Retinal pigment epithelial cell (primary cell): Measurements from ENCODE around the gene FAM171A1.

ENCODE experiments used
- DNase-seq: peaks from one replicate; pipeline ENCODE4 v3.0.0-alpha.2; 2010; ENCODE audit warnings: low read depth
- H3K4me3 ChIP-seq: 2 replicates; pipeline ENCODE4 v1.5.1; 2011; ENCODE audit warnings: mild to moderate bottlenecking, low read length, control low read depth, moderate library complexity
- CTCF ChIP-seq: conservative IDR thresholded peaks from 2 replicates; pipeline ENCODE4 v1.5.1; 2011; ENCODE audit warnings: low read depth, low read length, control low read depth, inconsistent platforms

Gene FAM171A1

GRCh38 chr10:15387021-15387420 lies 15.9 kb upstream of the FAM171A1 start:
- no peak for DNase-seq
- TF ChIP-seq CTCF = no peak
- H3K4me3 ChIP-seq = no peak overlapping the region

- DNase-seq = no peak
- no peak overlapping the region for H3K4me3 ChIP-seq
- no peak for TF ChIP-seq CTCF
Observed at GRCh38 chr10:15385552-15386455, 14.7 kb upstream of the FAM171A1 start.

GRCh38 chr10:15381420-15381819 lies 10.3 kb upstream of the FAM171A1 start:
- TF ChIP-seq CTCF = no peak
- H3K4me3 ChIP-seq = no peak overlapping the region
- no peak for DNase-seq

GRCh38 chr10:15379078-15379477 lies 8.0 kb upstream of the FAM171A1 start:
- DNase-seq = no peak
- no peak for TF ChIP-seq CTCF
- H3K4me3 ChIP-seq = no peak overlapping the region

GRCh38 chr10:15378569-15378968 lies 7.5 kb upstream of the FAM171A1 start:
- H3K4me3 ChIP-seq = no peak overlapping the region
- DNase-seq = no peak
- TF ChIP-seq CTCF = peak; percentile 29

- no peak for DNase-seq
- no peak overlapping the region for H3K4me3 ChIP-seq
- no peak for TF ChIP-seq CTCF
Observed at GRCh38 chr10:15374566-15374965, 3.5 kb upstream of the FAM171A1 start.

GRCh38 chr10:15374156-15374555 lies 3.1 kb upstream of the FAM171A1 start:
- TF ChIP-seq CTCF = no peak
- no peak overlapping the region for H3K4me3 ChIP-seq
- DNase-seq = no peak
